Measurements from ENCODE around the gene AHNAK2.

The AHNAK2 gene

DNA sequence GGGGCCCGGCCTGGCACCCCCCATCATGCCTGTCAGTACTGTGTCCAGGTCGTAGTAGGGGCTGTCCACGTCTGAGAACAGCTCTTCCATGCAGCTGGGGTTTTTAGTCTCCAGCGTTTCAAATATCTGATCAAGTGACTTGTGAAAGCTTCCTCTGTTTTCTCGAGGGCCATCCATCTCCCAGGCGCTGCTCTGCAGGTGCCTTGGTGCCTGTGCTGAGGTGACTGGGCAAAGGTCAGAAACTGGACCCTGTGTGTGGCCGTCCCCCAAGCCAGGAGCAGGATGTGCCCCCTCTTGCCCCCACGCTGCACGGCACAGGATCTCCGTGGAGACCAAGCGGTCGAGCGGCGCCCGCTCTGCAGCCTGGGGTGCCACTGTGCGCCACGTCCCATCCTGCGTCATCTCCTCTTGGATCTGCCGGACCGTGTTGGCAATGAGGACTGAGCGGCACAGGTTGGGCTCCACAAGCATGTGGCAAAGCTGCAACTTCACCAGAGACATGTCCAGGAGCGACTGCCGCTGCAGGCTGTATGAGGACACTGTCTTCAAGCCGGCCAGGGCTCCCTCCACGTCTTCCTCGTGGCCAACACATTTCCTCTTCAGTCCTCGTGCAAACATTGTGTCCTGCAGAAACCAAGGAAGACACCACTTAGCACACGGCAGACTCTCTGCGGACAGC lies 33.3 kb upstream of the AHNAK2 start:
- DNase-seq: no peak

DNA sequence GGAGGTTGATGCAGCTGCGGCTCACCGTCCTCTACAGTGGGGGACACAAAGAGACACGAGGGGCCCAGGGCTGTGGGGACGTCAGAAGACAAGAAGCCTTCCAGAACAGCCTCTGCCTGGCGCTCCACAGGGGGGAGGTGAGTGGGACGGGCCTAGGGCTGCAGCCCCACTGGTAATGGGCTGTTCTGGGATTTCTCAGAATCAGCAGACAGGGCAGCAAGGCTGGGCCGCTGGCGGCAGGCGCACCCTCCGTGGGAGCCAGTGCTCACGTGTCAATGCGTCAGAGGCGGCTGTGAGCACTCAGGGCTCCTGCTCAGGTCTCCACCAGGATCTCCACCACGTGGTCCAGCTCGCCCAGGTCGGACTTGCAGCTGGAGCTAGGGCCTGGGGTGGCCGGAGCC lies 32.7 kb upstream of the AHNAK2 start:
- DNase-seq: no peak

DNA sequence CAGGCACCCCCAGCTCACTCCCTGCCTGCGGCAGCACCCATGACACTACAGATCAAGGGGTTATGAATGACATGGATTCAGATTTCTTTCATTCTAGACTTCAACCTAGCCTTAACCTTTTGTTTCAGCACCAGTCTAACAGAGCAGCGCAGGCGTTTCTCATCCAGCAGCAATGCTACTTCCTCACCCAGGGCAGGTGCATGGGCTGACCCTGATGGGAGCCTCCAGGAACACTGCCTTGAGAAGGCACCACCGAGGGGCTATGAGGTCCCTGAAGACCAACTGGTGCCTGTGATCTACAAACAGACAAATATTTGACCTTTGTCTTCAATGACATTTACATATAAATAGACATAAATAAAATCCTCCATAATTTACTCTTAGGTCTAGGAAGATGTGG lies 31.9 kb upstream of the AHNAK2 start:
- DNase-seq: no peak

DNA sequence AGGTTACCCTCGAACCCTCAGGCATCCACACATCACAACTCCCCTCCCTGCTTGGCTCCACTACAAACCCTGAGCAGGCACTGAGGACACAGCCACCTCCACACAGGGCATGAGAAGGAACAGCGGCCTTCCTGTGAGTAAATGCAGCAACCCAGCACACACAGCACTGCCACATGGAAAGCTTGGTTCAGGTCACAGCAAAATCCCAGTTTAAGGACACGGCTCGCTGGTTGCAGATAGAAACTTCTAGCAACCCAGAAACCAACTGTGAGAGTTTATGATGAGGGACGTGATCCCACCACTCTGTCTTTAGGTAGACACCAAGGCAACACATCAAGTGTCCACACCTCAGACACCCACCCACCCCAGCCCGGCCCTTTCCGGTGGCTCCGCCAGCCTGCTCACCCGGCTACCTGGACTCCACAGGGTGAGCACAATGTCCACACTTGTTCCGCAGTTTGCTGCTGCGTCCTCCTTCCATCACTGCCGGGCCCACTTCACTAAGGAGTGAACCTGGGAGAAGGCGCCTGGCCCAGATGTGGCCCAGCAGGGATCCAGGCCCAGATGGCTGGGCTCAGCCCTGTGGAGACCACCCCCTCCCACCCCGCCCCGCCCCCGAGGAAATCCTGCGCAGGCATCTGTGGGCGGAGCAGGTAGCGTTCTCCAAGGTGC lies 29.6 kb upstream of the AHNAK2 start:
- no peak for DNase-seq

DNA sequence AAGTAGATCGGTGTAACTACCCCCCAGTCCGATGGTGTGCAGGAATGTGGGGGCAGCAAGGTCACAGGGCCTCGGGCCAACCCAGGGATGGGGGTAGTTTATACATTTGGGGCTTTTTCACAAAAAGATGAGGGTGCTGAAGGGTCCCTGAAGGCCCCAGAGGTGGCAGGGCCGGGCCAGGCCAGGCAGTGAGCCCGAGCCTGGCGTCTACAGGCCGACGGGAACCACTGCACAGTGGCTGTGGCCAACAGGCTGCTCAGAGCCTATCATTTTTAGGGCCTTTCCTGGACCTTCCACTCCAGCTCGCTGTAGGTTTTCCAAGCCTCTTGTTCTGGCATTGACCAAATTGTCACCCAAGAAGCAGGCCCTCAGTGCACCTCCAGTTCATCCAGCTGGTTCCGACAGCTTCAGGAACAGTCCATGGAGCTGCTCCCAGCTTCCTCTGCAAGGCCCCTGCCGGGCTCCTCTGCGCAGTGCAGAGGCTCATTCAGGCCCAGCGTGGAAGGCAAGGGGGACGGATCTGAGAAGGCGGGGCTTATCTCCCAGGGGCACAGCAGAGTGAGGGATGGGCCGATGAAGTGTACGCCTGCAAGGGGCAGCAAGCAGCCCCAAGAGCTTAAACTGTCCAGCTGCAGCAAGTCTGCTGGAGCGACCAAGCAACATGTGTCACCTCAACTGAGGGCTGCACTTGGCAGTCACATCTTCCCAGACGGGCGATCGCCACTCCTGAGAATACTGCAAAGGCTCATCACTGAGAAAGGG lies 28.8 kb upstream of the AHNAK2 start:
- DNase-seq: no peak

DNA sequence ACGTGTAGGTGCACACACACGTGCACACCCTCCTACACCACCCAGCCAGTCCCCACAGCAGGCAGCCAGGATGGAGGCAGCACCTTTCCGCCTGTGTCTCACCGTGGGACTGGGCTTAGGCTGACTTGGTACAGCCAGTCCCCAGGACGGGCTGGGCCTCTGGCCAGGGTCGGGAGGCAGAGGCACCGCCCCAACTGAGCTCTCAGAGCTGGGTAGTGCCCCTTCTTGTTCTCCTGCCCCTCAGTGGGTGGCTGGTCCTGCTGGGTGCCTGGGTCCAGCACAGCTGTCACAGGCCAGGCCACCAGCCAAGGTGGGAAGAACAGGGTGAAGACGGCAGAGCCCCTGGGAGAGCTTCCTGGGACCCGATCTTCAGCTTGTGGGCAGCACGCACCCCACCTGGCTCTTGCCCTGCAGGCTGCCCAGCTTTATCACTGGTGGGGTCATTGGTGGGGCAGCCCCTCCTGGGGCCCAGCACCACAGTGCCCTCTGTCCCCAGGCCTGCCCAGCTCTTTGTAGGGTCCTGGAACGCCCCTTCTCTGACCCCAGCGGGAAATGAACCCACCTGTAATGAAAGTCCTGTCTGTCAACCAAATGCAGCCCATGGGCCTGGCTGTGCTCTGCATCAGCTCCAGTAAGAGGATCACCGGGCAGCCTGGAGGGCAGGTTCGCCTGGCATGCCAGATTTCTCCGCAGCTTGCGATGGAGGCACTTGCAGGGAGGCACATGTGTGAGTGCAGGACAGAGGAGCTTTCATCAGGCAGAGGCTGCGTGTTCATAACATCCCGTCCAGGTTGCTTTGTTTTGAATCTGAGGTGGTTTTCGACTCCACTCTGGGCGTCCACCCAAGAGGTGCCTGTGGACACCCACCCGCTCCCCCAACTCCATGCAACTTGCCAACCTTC lies 28.0 kb upstream of the AHNAK2 start:
- no peak for DNase-seq

DNA sequence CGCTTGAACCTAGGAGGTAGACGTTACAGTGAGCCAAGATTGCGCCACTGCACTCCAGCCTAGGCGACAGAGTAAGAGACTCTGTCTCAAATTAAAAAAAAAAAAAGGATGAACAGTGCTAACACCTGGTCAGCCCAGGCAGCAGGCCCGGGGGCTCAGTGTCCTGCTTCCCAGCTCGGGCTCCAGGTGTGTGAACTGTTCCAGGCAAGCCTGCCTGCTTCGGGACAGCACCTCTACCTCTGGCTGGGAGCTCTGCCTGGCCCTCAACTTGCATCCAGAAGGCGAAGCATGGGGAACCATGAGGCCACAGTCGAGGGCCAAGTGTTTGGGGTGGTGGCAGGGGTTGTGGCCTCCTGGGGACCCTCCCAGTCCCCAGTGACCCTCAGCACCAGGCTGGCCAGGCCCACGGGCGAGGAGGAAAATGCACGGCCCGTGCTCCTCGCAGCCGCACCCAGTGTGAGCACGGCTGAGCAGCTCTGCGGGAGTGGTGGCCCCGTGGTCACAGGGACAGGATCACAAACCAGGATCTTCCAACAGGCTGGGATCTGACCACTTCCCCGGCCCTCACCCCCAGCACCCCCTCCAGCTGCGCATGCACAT lies 27.3 kb upstream of the AHNAK2 start:
- no peak for DNase-seq

DNA sequence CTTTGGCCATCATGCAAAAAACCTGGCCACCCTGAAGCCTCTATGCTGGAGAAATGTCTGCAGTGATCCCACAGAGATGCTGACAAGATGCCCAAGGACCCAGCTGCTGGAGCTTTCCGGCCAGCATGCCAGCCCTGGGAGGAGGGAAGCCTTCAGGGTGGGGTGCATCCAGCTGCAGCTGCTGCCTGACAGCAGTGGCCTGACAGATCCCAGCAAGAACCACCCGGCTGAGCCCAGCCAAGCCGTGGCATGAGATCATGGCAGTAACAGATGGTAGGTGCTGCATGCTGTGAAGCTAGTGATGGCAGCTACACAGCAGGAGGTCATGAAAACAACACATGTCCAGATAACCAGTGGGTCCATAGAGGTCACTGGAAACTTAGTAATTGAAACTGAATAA lies 21.2 kb upstream of the AHNAK2 start:
- DNase-seq: no peak

DNA sequence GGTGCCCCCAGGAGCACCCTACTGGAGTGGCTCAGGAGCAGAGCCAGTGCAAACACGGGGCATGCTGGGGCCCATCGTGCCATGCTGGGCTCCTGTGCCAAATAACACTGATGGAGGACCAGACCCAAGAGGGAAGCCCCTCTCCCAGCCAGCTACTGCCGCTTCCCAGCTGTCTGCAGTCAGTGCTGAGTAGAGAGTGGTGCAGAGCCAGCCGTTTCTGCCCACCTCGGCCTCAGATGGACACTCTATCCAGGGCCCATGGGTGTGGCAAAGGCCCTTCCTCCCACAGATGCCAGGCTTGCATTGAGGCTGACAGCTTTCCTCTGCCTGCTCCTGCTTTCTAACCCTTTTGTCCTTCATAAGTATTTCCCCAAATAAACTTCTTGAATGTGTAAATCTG lies 20.6 kb upstream of the AHNAK2 start:
- no peak for DNase-seq

DNA sequence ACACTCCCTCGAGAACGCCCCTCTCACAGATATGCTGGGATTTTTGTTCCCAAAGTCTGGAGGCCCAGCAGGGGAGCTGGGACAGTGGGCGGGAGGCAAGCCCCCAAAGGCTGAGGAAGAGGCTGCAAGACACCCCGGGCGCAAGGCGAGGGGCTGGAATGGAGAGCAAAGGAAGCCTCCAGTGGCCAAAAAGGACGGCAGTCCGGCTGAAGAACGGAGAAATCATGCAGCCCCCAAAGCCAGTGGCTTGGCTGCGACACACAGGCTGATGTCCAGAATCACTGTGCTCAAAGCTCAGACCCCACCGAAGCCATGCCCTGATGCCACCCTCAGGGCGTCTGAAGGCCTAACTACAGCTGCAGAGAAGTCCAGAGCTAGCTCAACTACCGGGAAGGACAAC lies 18.3 kb upstream of the AHNAK2 start:
- no peak for DNase-seq

DNA sequence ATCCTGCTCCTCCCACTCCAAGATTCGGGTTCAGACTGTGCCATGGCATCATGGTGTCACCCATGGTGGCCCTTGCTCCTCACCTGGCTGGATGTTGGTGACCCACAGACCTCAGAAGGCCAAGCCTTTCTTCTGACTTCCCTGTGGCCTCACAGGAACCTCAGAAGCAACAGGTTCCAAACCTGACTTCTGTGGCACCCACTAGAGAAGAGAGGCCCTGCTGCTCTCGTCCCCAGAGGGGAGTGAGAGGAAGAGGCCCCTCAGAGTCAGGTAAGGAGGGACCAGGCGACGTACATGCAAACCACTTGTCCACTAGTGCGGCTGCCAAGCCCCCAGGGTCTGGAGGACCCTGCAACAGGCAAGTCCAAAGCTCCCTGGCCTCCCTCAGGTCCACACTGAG lies 17.9 kb upstream of the AHNAK2 start:
- no peak for DNase-seq

DNA sequence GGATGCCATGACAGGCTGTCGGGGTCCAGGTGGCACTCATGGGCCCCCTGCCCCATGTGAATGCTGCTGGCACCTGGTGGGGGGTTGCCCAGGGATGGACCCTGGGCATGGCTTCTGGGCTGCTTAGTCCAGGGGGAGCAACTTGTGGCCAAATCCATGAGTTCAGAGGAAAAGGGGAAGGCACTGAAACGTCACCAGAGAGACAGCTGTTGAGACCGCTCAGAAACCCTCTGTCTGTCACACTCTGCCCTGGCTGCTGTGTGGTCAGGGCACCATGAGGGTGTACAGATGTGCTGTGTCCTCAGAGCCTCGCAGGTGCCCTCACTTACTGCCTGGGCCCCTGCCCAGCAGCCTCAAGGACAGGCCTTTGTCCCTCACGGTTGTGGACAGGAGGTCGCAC lies 16.8 kb upstream of the AHNAK2 start:
- DNase-seq: no peak

DNA sequence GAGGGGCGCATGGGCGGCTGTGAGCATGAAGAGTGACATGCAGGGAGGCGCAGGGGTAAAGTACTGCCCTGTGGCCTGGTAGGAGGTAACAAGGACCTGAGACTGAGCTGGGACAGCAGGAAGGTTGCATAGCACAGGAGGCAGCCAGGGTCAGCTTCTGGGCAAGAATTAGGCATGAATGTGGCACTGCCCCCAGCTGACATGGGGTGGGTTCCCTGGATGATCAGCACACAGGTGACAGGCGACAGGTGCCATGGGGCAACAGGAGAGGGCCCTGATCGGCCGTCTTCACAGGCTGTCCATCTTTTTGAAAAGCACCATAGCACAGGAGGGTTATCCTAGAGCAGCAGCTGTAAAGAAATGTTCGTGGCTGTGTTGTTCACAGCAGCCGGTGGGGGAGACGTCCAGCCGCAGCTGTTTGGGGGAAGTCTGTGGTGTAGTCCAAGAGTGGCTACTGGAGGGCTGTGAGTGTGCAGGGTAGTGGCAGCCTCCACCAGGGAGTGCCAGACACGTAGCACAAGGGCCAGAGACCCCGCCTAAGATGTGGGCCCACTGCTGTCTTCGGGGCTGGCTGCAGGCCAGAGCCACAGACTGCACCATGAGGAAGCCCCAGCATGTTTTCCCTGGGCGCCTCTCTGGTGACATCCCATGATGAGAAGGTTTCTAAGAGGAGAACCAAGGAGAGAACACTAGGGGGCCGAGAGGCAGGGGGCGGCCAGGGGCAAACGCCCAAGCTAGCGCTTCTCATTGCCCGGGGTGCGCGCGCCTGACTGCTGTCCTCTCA lies 15.8 kb upstream of the AHNAK2 start:
- peak; percentile 38 for DNase-seq

DNA sequence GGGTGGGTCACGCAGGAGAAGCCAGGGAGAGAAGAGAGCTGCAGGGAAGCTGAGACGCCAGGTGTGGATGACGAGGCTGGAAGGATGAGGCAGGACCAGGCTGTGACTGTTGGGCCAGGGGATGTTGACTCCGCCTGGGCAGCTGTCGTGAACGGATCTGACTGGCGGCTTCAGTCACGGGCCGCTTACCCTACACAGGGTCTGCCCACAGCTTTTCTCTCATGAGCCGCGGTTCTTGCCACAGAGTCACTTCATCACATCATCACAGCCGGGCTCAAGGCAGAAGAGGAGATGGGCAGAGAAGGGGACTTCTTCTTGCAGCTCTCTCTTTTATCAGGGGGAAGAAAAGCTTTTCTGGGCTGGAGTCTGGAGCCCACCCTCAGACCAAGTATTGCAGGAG lies 15.1 kb upstream of the AHNAK2 start:
- DNase-seq: no peak

DNA sequence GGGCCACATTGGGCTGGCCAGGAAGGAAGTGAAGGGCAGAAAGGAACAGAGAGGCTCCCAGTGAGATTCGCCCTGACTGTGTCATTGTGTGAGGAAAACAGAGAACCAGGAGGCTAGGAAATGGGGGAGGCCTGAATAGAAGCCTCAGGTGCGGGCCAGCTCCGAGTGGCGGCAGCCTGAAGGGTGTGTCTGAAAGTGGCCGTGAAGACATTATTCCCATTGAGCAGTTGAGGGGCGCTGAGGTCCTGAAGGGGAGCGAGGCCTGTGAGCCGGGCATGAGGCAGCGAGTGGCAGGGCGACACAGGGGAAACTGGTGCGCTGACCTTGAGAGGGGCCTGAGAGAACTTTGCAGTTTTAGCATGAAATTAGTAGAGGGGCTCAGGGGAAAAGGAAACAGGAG lies 14.3 kb upstream of the AHNAK2 start:
- no peak for DNase-seq

DNA sequence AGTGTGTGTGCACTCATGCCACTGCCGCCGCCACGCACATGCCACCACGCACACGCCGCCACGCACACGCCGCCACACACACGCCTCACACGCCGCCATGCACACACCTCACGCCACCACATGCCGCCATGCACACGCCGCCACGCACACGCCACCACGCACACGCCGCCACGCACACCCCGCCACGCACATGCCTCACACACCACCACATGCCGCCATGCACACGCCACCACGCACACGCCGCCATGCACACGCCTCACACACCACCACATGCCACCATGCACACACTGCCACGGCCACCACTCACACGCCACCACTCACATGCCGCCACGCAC lies 13.7 kb upstream of the AHNAK2 start:
- no peak for DNase-seq

DNA sequence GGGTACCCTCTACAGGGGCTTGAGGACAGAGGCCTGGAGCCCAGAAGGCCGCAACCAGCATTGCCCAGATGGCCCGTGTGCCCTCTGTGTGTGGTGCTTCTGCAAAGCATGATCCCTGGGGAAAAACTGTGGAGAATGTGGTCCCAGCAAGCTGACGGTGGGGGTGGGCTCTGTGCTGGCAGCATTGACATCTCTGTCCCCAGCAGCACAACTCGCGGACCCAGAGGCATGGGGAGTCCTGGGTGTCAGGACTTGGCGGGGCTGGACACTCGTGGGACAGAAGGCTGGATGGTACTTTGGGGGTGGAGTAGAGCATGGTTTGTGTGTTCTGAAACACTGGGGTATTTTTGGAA lies 11.8 kb upstream of the AHNAK2 start:
- DNase-seq: no peak

DNA sequence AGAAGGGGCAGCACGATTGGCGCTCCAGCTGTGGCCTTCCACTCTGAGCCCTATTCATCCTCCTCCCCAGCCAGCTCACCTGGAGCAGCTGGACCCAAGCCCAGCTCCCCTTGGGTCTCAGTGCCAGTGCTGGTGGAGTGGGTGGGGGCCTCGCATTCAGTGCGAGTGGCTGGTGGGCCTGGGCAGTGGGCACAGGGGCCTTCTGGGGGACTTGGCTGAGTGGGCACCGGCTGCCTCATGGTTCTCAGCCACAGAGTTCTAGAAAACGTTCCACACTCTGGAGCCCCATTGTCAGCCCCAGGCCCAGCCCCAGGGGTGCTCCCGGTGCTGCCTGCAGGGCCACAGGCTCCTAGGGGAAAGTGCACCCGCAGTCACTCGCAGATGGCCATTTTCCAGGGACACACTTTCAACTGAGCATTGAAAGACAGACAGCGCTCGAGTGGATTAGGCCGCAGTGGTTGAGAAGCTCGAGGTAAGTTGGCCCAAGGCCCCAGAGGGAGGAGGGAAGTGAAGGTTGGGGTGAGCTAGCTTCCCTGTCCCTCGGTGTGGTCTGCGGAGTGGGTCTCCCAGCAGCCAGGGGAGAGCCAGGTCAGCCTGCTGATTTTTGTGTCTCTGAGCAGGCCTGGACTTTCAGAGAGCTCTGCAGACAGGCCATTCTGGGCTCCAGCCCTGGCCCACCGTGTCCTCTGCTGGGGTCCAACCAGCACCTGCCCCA lies 11.2 kb upstream of the AHNAK2 start:
- no peak for DNase-seq

DNA sequence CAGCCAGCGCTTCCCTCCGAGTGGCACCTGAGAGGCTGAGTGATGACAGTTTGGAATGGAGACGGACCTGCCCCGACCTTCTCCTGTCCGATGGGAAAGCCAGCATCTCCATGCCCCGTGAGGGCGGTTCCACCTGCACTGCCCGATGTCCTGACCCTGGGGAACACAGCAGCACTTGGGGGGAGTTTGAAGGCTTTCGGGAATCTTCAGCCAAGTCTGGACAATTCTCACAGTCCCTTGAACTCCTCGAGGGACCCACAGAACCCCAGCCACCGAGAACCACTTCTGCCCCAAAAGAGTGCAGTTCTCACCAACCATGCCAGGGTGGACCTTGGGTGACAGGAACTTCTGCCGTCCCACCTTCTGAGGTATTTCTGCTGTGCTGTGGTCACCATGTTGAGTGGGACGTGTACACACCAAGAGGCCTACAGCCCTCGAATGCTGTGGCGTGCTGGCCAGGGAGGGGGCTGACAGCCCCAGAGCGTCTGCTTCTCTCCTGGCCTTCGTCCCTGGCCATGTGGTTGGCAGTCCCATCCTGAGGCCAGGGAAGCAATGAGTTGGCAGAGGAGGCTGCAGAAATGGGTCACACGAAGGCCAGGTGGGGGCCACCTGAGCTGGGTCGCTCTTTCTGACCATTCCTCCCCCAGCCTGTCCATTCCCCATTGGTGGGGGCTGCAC lies 8.5 kb upstream of the AHNAK2 start:
- DNase-seq: no peak

DNA sequence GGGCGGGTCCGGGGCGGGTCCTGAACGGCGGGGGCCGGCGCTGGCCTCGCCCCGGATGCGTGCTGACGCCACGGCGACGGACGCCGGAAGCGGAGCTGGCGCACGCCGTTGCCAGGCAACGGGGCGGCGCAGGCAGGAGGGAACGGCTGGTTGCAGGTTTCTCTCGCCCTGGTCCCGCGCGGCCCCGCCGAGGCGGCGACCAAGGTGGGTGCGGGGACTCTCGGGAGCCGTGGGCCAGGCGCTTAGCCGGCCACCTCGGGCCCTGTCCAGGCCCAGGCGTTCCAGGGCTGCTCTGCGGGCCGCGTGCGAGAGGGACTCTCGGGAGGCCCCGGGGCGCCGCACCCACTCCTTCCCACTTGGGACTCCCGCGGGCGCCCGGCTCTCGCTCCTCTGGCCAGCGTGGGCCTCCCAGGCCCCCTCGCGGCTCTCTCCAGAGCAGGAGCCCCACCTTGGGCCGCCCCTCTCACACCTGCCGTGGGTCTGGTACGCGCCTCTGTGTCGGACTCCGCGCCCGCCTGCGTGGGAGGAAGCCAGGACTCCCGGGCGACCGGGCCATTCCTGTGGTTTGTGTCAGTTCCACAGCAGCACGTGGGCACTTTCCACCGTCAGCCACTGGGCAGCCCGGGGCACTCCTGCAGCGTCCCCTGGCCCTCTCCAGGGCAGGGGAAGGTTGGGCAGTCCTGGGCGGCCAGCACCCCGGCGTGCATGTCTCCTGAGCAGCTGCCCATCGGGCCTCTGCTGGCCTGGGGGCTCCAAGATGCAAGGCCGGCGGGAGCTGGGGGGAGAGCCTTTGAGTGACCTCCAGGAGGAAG lies 7.7 kb upstream of the AHNAK2 start, which contains the start of gene CLBA1:
Gene CLBA1, plus strand, starts transcription at position 114 of the 812 bp plus-strand sequence. Its CDS starts 644 bp downstream, at position 758.
- DNase-seq: peak; percentile 93

Data from hematopoietic multipotent progenitor cell treated with erythropoietin and hydrocortisone succinate and interleukin-3 and kit ligand, for 6 days (in vitro differentiated cells).